ENCODE data around the gene SLC46A3.
"Not testable (repeated sequence)": the region's sequence is repeated elsewhere in the genome, so short reads cannot be mapped to it uniquely, and the experiment has no call there.

DNA sequence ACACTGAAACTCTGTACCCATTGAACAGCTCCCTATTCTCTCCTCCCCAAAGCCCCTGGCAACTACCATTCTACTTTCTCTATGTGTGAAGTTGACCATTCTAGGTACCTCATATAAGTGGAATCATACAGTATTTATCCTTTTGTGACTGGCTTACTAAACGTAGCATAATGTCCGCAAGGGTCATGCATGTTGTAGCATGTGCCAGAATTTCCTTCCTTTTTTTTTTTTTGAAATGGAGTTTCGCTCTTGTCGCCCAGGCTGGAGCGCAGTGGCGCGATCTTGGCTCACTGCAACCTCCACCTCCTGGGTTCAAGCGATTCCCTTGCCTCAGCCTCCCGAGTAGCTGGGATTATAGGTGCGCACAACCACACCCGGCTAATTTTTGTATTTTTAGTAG is 23.7 kb upstream of the SLC46A3 start:
- TF ChIP-seq, protein P1, sequence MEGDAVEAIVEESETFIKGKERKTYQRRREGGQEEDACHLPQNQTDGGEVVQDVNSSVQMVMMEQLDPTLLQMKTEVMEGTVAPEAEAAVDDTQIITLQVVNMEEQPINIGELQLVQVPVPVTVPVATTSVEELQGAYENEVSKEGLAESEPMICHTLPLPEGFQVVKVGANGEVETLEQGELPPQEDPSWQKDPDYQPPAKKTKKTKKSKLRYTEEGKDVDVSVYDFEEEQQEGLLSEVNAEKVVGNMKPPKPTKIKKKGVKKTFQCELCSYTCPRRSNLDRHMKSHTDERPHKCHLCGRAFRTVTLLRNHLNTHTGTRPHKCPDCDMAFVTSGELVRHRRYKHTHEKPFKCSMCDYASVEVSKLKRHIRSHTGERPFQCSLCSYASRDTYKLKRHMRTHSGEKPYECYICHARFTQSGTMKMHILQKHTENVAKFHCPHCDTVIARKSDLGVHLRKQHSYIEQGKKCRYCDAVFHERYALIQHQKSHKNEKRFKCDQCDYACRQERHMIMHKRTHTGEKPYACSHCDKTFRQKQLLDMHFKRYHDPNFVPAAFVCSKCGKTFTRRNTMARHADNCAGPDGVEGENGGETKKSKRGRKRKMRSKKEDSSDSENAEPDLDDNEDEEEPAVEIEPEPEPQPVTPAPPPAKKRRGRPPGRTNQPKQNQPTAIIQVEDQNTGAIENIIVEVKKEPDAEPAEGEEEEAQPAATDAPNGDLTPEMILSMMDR (conservative IDR thresholded peaks at IDR 0.05; ENCODE audit: low read length), result not testable (repeated sequence)
- TF ChIP-seq EZH2phosphoT487 (IDR thresholded peaks at IDR 0.05; ENCODE audit: borderline replicate concordance, low read depth, low read length), result not testable (repeated sequence)
